RWPE2 (cell line): ENCODE data around the gene FRMPD3.
"Not testable (repeated sequence)": the region's sequence is repeated elsewhere in the genome, so short reads cannot be mapped to it uniquely, and the experiment has no call there.

Experiments used
- ATAC-seq: fragments of 200-7000 bp; cut with Tn5 transposase; 3 replicates; pipeline ENCODE4 v1.9.1; 2021; ENCODE audit warnings: low read depth
- DNase-seq: peaks from one replicate; pipeline ENCODE4 v3.0.0-alpha.2; 2020; ENCODE audit warnings: low spot score
- H3K27ac ChIP-seq: fragments of 450-650 bp; 2 replicates; pipeline ENCODE4 v1.5.1; 2017; ENCODE audit warnings: mild to moderate bottlenecking; ENCODE audit not compliant: poor library complexity, severe bottlenecking
- H3K27me3 ChIP-seq: fragments of 250-450 bp; sonication (Bioruptor Pico); 2 replicates; pipeline ENCODE4 v1.5.1; 2021; ENCODE audit warnings: mild to moderate bottlenecking, moderate library complexity; ENCODE audit not compliant: insufficient read depth, poor library complexity, severe bottlenecking
- H3K36me3 ChIP-seq: fragments of 250-450 bp; sonication (Bioruptor Pico); 2 replicates; pipeline ENCODE4 v1.5.1; 2020; ENCODE audit warnings: low read depth, mild to moderate bottlenecking, moderate library complexity
- H3K4me1 ChIP-seq: fragments of 250-450 bp; sonication (Bioruptor Pico); 2 replicates; pipeline ENCODE4 v1.5.1; 2021; ENCODE audit warnings: mild to moderate bottlenecking, moderate library complexity; ENCODE audit not compliant: insufficient read depth, poor library complexity, severe bottlenecking
- H3K4me3 ChIP-seq: fragments of 250-450 bp; sonication (Bioruptor Pico); 2 replicates; pipeline ENCODE4 v1.5.1; 2021; ENCODE audit warnings: mild to moderate bottlenecking, moderate library complexity; ENCODE audit not compliant: severe bottlenecking
- H3K9me3 ChIP-seq: fragments of 250-450 bp; sonication (Bioruptor Pico); 2 replicates; pipeline ENCODE4 v1.5.1; 2021; ENCODE audit warnings: mild to moderate bottlenecking, moderate library complexity; ENCODE audit not compliant: severe bottlenecking
- CTCF ChIP-seq: fragments of 450-650 bp; IDR thresholded peaks from one replicate; pipeline ENCODE4 v1.5.1; 2017; ENCODE audit warnings: mild to moderate bottlenecking, moderate library complexity; ENCODE audit not compliant: poor library complexity, severe bottlenecking

FRMPD3 gene

GRCh38 chrX:107457289-107457688 lies 7.8 kb downstream of the FRMPD3 start:
- H3K4me3 ChIP-seq: no peak overlapping the region
- H3K4me1 ChIP-seq: no peaks in the 10 kb centered on the region
- no peaks in the 10 kb centered on the region for H3K27me3 ChIP-seq
- no peaks in the 10 kb centered on the region for H3K9me3 ChIP-seq
- no peaks in the 10 kb centered on the region for H3K36me3 ChIP-seq
- ATAC-seq: no peak
- no peak for TF ChIP-seq CTCF
- DNase-seq: no peak
- H3K27ac ChIP-seq: no peak overlapping the region

GRCh38 chrX:107465932-107466620 lies 16.6 kb downstream of the FRMPD3 start:
- no peak for TF ChIP-seq CTCF

GRCh38 chrX:107467271-107467670 lies 17.8 kb downstream of the FRMPD3 start:
- no peak for TF ChIP-seq CTCF
- DNase-seq (no peak), ATAC-seq (no peak)
- Histone ChIP-seq H3K4me3 (no peak overlapping the region), H3K4me1 (no peaks in the 10 kb centered on the region), H3K27ac (no peak overlapping the region), H3K36me3 (no peaks in the 10 kb centered on the region), H3K27me3 (no peaks in the 10 kb centered on the region), H3K9me3 (no peaks in the 10 kb centered on the region)

More at GRCh38 chrX:107465932-107466620, 16.6 kb downstream of the FRMPD3 start:
- ATAC-seq (no peak), DNase-seq (no peak)
- Histone ChIP-seq H3K9me3 (no peaks in the 10 kb centered on the region), H3K36me3 (no peaks in the 10 kb centered on the region), H3K4me3 (no peak overlapping the region), H3K27me3 (no peaks in the 10 kb centered on the region), H3K4me1 (no peaks in the 10 kb centered on the region), H3K27ac (no peak overlapping the region)

GRCh38 chrX:107470198-107470597 lies 20.7 kb downstream of the FRMPD3 start:
- no peak for ATAC-seq
- Histone ChIP-seq H3K9me3 (no peaks in the 10 kb centered on the region), H3K27ac (no peak overlapping the region), H3K36me3 (no peaks in the 10 kb centered on the region), H3K4me3 (no peak overlapping the region), H3K4me1 (no peaks in the 10 kb centered on the region), H3K27me3 (no peaks in the 10 kb centered on the region)
- no peak for TF ChIP-seq CTCF
- no peak for DNase-seq

GRCh38 chrX:107470971-107471370 lies 21.5 kb downstream of the FRMPD3 start:
- no peak overlapping the region for H3K4me3 ChIP-seq
- H3K27me3 ChIP-seq: no peaks in the 10 kb centered on the region
- no peaks in the 10 kb centered on the region for H3K9me3 ChIP-seq
- no peak overlapping the region for H3K27ac ChIP-seq
- DNase-seq (no peak), ATAC-seq (no peak)
- no peak for TF ChIP-seq CTCF
- no peaks in the 10 kb centered on the region for H3K36me3 ChIP-seq
- no peaks in the 10 kb centered on the region for H3K4me1 ChIP-seq

GRCh38 chrX:107471420-107471819 lies 22.0 kb downstream of the FRMPD3 start:
- H3K27me3 ChIP-seq, H3K4me3 ChIP-seq, DNase-seq, H3K36me3 ChIP-seq, ATAC-seq, H3K27ac ChIP-seq, H3K4me1 ChIP-seq, H3K9me3 ChIP-seq: not testable (repeated sequence)
